GM19043 (cell line): Measurements from ENCODE around the gene PCDHGA2.
A peak's percentile ranks its signal among the peaks of the same experiment; 100 is the strongest.
"Not testable (repeated sequence)": the region's sequence is repeated elsewhere in the genome, so short reads cannot be mapped to it uniquely, and the experiment has no call there.

Source experiments
- ATAC-seq: cut with Tn5 transposase; IDR thresholded peaks from one replicate; pipeline ENCODE4 v1.9.1; 2021; ENCODE audit warnings: low read depth; ENCODE audit not compliant: unreplicated experiment

Gene PCDHGA2

GRCh38 chr5:141345327-141345726, 6.8 kb downstream of the PCDHGA2 start:
- ATAC-seq: no peak

- ATAC-seq: not testable (repeated sequence)
These were observed 7.5 kb downstream of the PCDHGA2 start for GRCh38 chr5:141346017-141346416.

GRCh38 chr5:141349917-141350619, 11.5 kb downstream of the PCDHGA2 start, which contains the start of gene PCDHGB1:
PCDHGB1 (plus strand) TSS chr5:141350099; CDS start chr5:141350261, 162 bp downstream.
- no peak for ATAC-seq

- ATAC-seq: no peak
These were observed 13.0 kb downstream of the PCDHGA2 start for GRCh38 chr5:141351591-141351990.

GRCh38 chr5:141354900-141355469, 16.4 kb downstream of the PCDHGA2 start, which contains the start of gene PCDHGA4:
PCDHGA4 (plus strand) TSS chr5:141355021; CDS start chr5:141355108, 87 bp downstream.
- no peak for ATAC-seq

- no peak for ATAC-seq
These were observed 17.1 kb downstream of the PCDHGA2 start for GRCh38 chr5:141355641-141356040.

- ATAC-seq: no peak
These were observed 17.6 kb downstream of the PCDHGA2 start for GRCh38 chr5:141356133-141356532.

- no peak for ATAC-seq
These were observed 18.4 kb downstream of the PCDHGA2 start for GRCh38 chr5:141356950-141357349.

GRCh38 chr5:141359790-141360426, 21.3 kb downstream of the PCDHGA2 start, which contains the start of gene PCDHGB2:
PCDHGB2 (plus strand) TSS chr5:141359994; CDS start chr5:141360136, 142 bp downstream.
- ATAC-seq: no peak

GRCh38 chr5:141360685-141361084, 22.1 kb downstream of the PCDHGA2 start:
- ATAC-seq: no peak

- no peak for ATAC-seq
These were observed 24.2 kb downstream of the PCDHGA2 start for GRCh38 chr5:141362719-141363118.

- no peak for ATAC-seq
These were observed 25.5 kb downstream of the PCDHGA2 start, which contains the start of gene PCDHGA5 for GRCh38 chr5:141363952-141364660. PCDHGA5 (plus strand) TSS chr5:141364162; CDS start chr5:141364331, 169 bp downstream.

- ATAC-seq: no peak
These were observed 27.7 kb downstream of the PCDHGA2 start for GRCh38 chr5:141366016-141366896.

- ATAC-seq: peak; percentile 74
These were observed 31.7 kb downstream of the PCDHGA2 start, which contains the start of gene PCDHGB3 for GRCh38 chr5:141369994-141370848. PCDHGB3 (plus strand) TSS chr5:141370242; CDS start chr5:141370395, 153 bp downstream.

- no peak for ATAC-seq
These were observed 33.3 kb downstream of the PCDHGA2 start for GRCh38 chr5:141371572-141372475.

GRCh38 chr5:141373673-141374317, 35.2 kb downstream of the PCDHGA2 start, which contains the start of gene PCDHGA6:
PCDHGA6 (plus strand) TSS chr5:141373891; CDS start chr5:141374084, 193 bp downstream.
- no peak for ATAC-seq

- ATAC-seq: no peak
These were observed 36.1 kb downstream of the PCDHGA2 start for GRCh38 chr5:141374627-141375026.
